HFFc6 (cell line): Measurements from ENCODE around the gene CDKL1. TPM values are rescaled to one million over a fixed set of nuclear protein-coding genes. Genes with fewer than 3 reads are reported as not detected.

Experiments
- DNase-seq: peaks from one replicate; pipeline ENCODE4 v3.0.0-alpha.2; 2018
- H3K27ac Mint-ChIP-seq: 2 replicates; pipeline ENCODE4 v1.8.0; 2020; ENCODE audit warnings: mild to moderate bottlenecking, mixed read lengths
- H3K27me3 Mint-ChIP-seq: 2 replicates; pipeline ENCODE4 v1.8.0; 2021; ENCODE audit warnings: mild to moderate bottlenecking, moderate library complexity, mixed read lengths; ENCODE audit not compliant: insufficient read depth
- H3K36me3 Mint-ChIP-seq: 2 replicates; pipeline ENCODE4 v1.8.0; 2021; ENCODE audit warnings: low read depth, mixed read lengths
- H3K4me1 Mint-ChIP-seq: 2 replicates; pipeline ENCODE4 v1.8.0; 2020; ENCODE audit warnings: low read depth, mixed read lengths
- H3K4me3 Mint-ChIP-seq: 2 replicates; pipeline ENCODE4 v1.8.0; 2020; ENCODE audit warnings: mild to moderate bottlenecking, moderate library complexity, mixed read lengths
- H3K9me3 Mint-ChIP-seq: 2 replicates; pipeline ENCODE4 v1.8.0; 2020; ENCODE audit warnings: mild to moderate bottlenecking, mixed read lengths
- CTCF ChIP-seq: fragments of 200-600 bp; sonication (generic); IDR thresholded peaks from 2 replicates; pipeline ENCODE4 v1.5.0; 2021; ENCODE audit warnings: antibody characterized with exemption, mild to moderate bottlenecking
- microRNA-seq: library from miRNA; unstranded; fragments of <30 nt; microRNA quantifications from one replicate; pipeline ENCODE4, GENCODE V29; 2019
- total RNA-seq, 6 experiments: library from RNA; stranded (reverse); fragmentation: NEBNext Ultra II Directional; extraction: Animal tissue kit (Norgen Biotek cat#: 25700); gene quantifications; 2 replicates in 1 of 6; 3 replicates in 5 of 6; pipeline ENCODE4 v1.2.3, GENCODE V29; 2021

CDKL1 gene
- total RNA-seq, 6 experiments from 2014 or later: 4.4 to 8.0 (median 6.2) TPM

- Mint-ChIP-seq H3K9me3 (no peaks in the 10 kb centered on the region), H3K36me3 (peaks cover 12% of the 10 kb centered on the region; the same call in 1 of the 2 replicates), H3K4me1 (no peaks in the 10 kb centered on the region), H3K27me3 (no peaks in the 10 kb centered on the region; the same call in 1 of the 2 replicates), H3K4me3 (no peak overlapping the region), H3K27ac (no peak overlapping the region)
- no peak for TF ChIP-seq CTCF
- no peak for DNase-seq
These were observed 106.4 kb downstream of the CDKL1 start for GRCh38 chr14:50290306-50290705.

- no peaks in the 10 kb centered on the region; the same call in 1 of the 2 replicates for H3K27me3 Mint-ChIP-seq
- no peak for TF ChIP-seq CTCF
- H3K4me3 Mint-ChIP-seq: no peak overlapping the region
- H3K36me3 Mint-ChIP-seq: peaks cover 12% of the 10 kb centered on the region; the same call in 1 of the 2 replicates
- H3K9me3 Mint-ChIP-seq: no peaks in the 10 kb centered on the region
- H3K4me1 Mint-ChIP-seq: no peaks in the 10 kb centered on the region
- DNase-seq: no peak
- H3K27ac Mint-ChIP-seq: no peak overlapping the region
These were observed 108.5 kb downstream of the CDKL1 start for GRCh38 chr14:50288146-50288545.

GRCh38 chr14:50285861-50286260 is 110.8 kb downstream of the CDKL1 start:
- no peaks in the 10 kb centered on the region for H3K36me3 Mint-ChIP-seq
- no peak overlapping the region for H3K27ac Mint-ChIP-seq
- DNase-seq: no peak
- H3K4me1 Mint-ChIP-seq: no peaks in the 10 kb centered on the region
- no peaks in the 10 kb centered on the region for H3K27me3 Mint-ChIP-seq
- no peak for TF ChIP-seq CTCF
- H3K4me3 Mint-ChIP-seq: no peak overlapping the region
- no peaks in the 10 kb centered on the region for H3K9me3 Mint-ChIP-seq

Small RNA genes within 50 kb of the gene (microRNA-seq; reads per million reads assigned to microRNA genes)
- gene MIR4504: not detected

Other genes with a start within 250 kb of the CDKL1 start
- gene SOS2, start 165.3 kb downstream of the CDKL1 start, total RNA-seq: 10 to 100 TPM; 11.8 to 14.5 (median 13.3) TPM
- 1 to 10 TPM; 3.1 to 5.2 (median 3.4) TPM for gene L2HGDH, start 84.7 kb downstream of the CDKL1 start, total RNA-seq
- gene DMAC2L, start 84.6 kb downstream of the CDKL1 start, total RNA-seq: 10 to 100 TPM; 10.6 to 14.5 (median 12.1) TPM
- 10 to 100 TPM; 61.4 to 74.5 (median 69.7) TPM for gene MAP4K5, start 135.7 kb upstream of the CDKL1 start, total RNA-seq
- gene ATL1, start 163.3 kb upstream of the CDKL1 start, total RNA-seq: under 1 TPM; 0.35 to 0.92 (median 0.48) TPM